SH-SY5Y (cell line): ENCODE data around the gene CMSS1.

Experiments used
- GATA2 ChIP-seq: IDR thresholded peaks from 2 replicates; pipeline ENCODE4 v1.6.1; 2011; ENCODE audit warnings: mild to moderate bottlenecking, low read depth, low read length
- GATA3 ChIP-seq: IDR thresholded peaks from 2 replicates; pipeline ENCODE4 v1.6.1; 2011; ENCODE audit warnings: low read depth, mild to moderate bottlenecking, low read length, moderate library complexity

GRCh38 chr3:100113723-100114412 is 296.2 kb downstream of the CMSS1 start:
- no peak for TF ChIP-seq GATA2
- TF ChIP-seq GATA3 = no peak
